Activated T-helper 1 cell treated with anti-CD3 and anti-CD28 coated beads, Interleukin-12 subunit alpha, Interleukin-12 subunit beta, Interleukin-2, Interleukin-4 antibody, amounts not matched to agents 30 ng/mL and 10 ng/mL and 1 ng/mL, durations not matched to agents 14 hours and 24 hours and 36 hours (primary cell): Measurements from ENCODE around the gene LIPN. TPM values are rescaled to one million over a fixed set of nuclear protein-coding genes. Genes with fewer than 3 reads are reported as not detected.
A peak's percentile ranks its signal among the peaks of the same experiment; 100 is the strongest.

Experiments
- DNase-seq: peaks from one replicate; pipeline ENCODE4 v3.0.0; 2021; ENCODE audit warnings: low spot score
- H3K27ac Mint-ChIP-seq: one replicate; pipeline ENCODE4 v1.8.0; 2021; ENCODE audit warnings: mild to moderate bottlenecking, mixed read lengths
- H3K27me3 Mint-ChIP-seq: one replicate; pipeline ENCODE4 v1.8.0; 2022; ENCODE audit warnings: mild to moderate bottlenecking, moderate library complexity, mixed read lengths; ENCODE audit not compliant: insufficient read depth
- H3K36me3 Mint-ChIP-seq: one replicate; pipeline ENCODE4 v1.8.0; 2021; ENCODE audit warnings: low read depth, mixed read lengths
- H3K4me1 Mint-ChIP-seq: one replicate; pipeline ENCODE4 v1.8.0; 2021; ENCODE audit warnings: low read depth, mixed read lengths
- H3K4me3 Mint-ChIP-seq: one replicate; pipeline ENCODE4 v1.8.0; 2021; ENCODE audit warnings: mild to moderate bottlenecking, moderate library complexity, mixed read lengths
- H3K9me3 Mint-ChIP-seq: one replicate; pipeline ENCODE4 v1.8.0; 2021; ENCODE audit warnings: mixed read lengths
- intact Hi-C: fragments of 100-400 bp; cut with micrococcal nuclease; formaldehyde crosslinking; loops from one replicate; pipeline ENCODE4 v1.15.1; 2024
- total RNA-seq: library from RNA; stranded (reverse); gene quantifications from 2 replicates; pipeline ENCODE4 v1.2.3, GENCODE V29; 2022

The LIPN gene
- total RNA-seq, 1 donor from 2014 or later, result not detected

- intact Hi-C loops, result loop anchor here (5.0 to 10.0 kb wide), 4 partner anchors 35 to 517 kb away; partner anchors contain the start of gene LIPK
- Mint-ChIP-seq H3K9me3 (no peaks in the 10 kb centered on the region), H3K36me3 (peaks cover 3% of the 10 kb centered on the region), H3K27ac (no peak overlapping the region), H3K27me3 (peaks cover 16% of the 10 kb centered on the region), H3K4me3 (no peak overlapping the region), H3K4me1 (peaks cover 25% of the 10 kb centered on the region)
- DNase-seq, result no peak
Observed at GRCh38 chr10:88791924-88792323, 32.1 kb downstream of the LIPN start.

- Mint-ChIP-seq H3K36me3 (peaks cover 3% of the 10 kb centered on the region), H3K27me3 (peaks cover 22% of the 10 kb centered on the region), H3K4me1 (peaks cover 25% of the 10 kb centered on the region), H3K27ac (peak overlapping the region; percentile 34), H3K9me3 (no peaks in the 10 kb centered on the region), H3K4me3 (no peak overlapping the region)
- intact Hi-C loops, result loop anchor here (1.0 to 10.0 kb wide), 5 partner anchors 35 to 518 kb away; partner anchors contain the start of gene LIPK
- DNase-seq, result no peak
Observed at GRCh38 chr10:88792661-88793060, 32.8 kb downstream of the LIPN start.

GRCh38 chr10:88793712-88794299, 34.0 kb downstream of the LIPN start:
- Mint-ChIP-seq H3K27me3 (peaks cover 24% of the 10 kb centered on the region), H3K36me3 (peaks cover 3% of the 10 kb centered on the region), H3K9me3 (no peaks in the 10 kb centered on the region), H3K4me1 (peaks cover 25% of the 10 kb centered on the region), H3K27ac (peak overlapping the region; percentile 36), H3K4me3 (peak overlapping the region; percentile 15)
- no peak for DNase-seq
- intact Hi-C loops, result loop anchor here (1.0 to 10.0 kb wide), 7 partner anchors 31 to 519 kb away; partner anchors contain the start of gene LIPK

GRCh38 chr10:88794731-88795130, 34.9 kb downstream of the LIPN start:
- Mint-ChIP-seq H3K27me3 (peaks cover 26% of the 10 kb centered on the region), H3K36me3 (peaks cover 3% of the 10 kb centered on the region), H3K4me1 (peaks cover 25% of the 10 kb centered on the region), H3K27ac (no peak overlapping the region), H3K4me3 (no peak overlapping the region), H3K9me3 (no peaks in the 10 kb centered on the region)
- DNase-seq, result no peak
- intact Hi-C loops, result loop anchor here (1.0 to 10.0 kb wide), 6 partner anchors 31 to 520 kb away; partner anchors contain the start of gene LIPK

- intact Hi-C loops, result no loop called here
- no peak overlapping the region for H3K27ac Mint-ChIP-seq
Observed at GRCh38 chr10:88800152-88801125, 40.6 kb downstream of the LIPN start.

GRCh38 chr10:88802523-88803285, 42.9 kb downstream of the LIPN start, which contains the start of gene LIPM:
TSS of gene LIPM (plus strand) at chr10:88802730. CDS start at chr10:88802897, 167 bp downstream.
- intact Hi-C loops, result no loop called here
- H3K4me1 Mint-ChIP-seq, result peaks cover 14% of the 10 kb centered on the region
- H3K4me3 Mint-ChIP-seq, result no peak within 1 kb of the TSS
- no peaks in the 10 kb centered on the region for H3K36me3 Mint-ChIP-seq
- H3K27ac Mint-ChIP-seq, result no peak within 1 kb of the TSS
- no peaks in the 10 kb centered on the region for H3K9me3 Mint-ChIP-seq
- no peak for DNase-seq
- peaks cover 34% of the 10 kb centered on the region for H3K27me3 Mint-ChIP-seq

More at GRCh38 chr10:88800152-88801125, 40.6 kb downstream of the LIPN start:
- Mint-ChIP-seq H3K9me3 (no peaks in the 10 kb centered on the region), H3K4me3 (peak overlapping the region; percentile 3), H3K27me3 (peaks cover 45% of the 10 kb centered on the region), H3K36me3 (no peaks in the 10 kb centered on the region), H3K4me1 (peaks cover 14% of the 10 kb centered on the region)
- DNase-seq, result no peak

GRCh38 chr10:88803641-88804040, 43.8 kb downstream of the LIPN start:
- H3K27ac Mint-ChIP-seq, result no peak overlapping the region
- peaks cover 14% of the 10 kb centered on the region for H3K4me1 Mint-ChIP-seq
- intact Hi-C loops, result no loop called here
- no peak overlapping the region for H3K4me3 Mint-ChIP-seq
- no peak for DNase-seq
- H3K9me3 Mint-ChIP-seq, result no peaks in the 10 kb centered on the region
- H3K36me3 Mint-ChIP-seq, result no peaks in the 10 kb centered on the region
- peaks cover 27% of the 10 kb centered on the region for H3K27me3 Mint-ChIP-seq

- H3K4me3 Mint-ChIP-seq, result no peak overlapping the region
- intact Hi-C loops, result no loop called here
Observed at GRCh38 chr10:88804083-88804812, 44.4 kb downstream of the LIPN start.

GRCh38 chr10:88805361-88805760, 45.5 kb downstream of the LIPN start:
- H3K36me3 Mint-ChIP-seq, result no peaks in the 10 kb centered on the region

More at GRCh38 chr10:88804083-88804812, 44.4 kb downstream of the LIPN start:
- H3K27me3 Mint-ChIP-seq, result peaks cover 25% of the 10 kb centered on the region
- no peak overlapping the region for H3K27ac Mint-ChIP-seq
- no peaks in the 10 kb centered on the region for H3K9me3 Mint-ChIP-seq
- no peaks in the 10 kb centered on the region for H3K36me3 Mint-ChIP-seq
- no peak for DNase-seq
- H3K4me1 Mint-ChIP-seq, result peaks cover 14% of the 10 kb centered on the region

GRCh38 chr10:88805924-88806323, 46.1 kb downstream of the LIPN start:
- DNase-seq, result no peak
- Mint-ChIP-seq H3K36me3 (no peaks in the 10 kb centered on the region), H3K27me3 (peaks cover 22% of the 10 kb centered on the region), H3K9me3 (no peaks in the 10 kb centered on the region), H3K4me3 (no peak overlapping the region), H3K4me1 (peaks cover 16% of the 10 kb centered on the region), H3K27ac (no peak overlapping the region)
- intact Hi-C loops, result no loop called here

More at GRCh38 chr10:88805361-88805760, 45.5 kb downstream of the LIPN start:
- H3K4me1 Mint-ChIP-seq, result peaks cover 16% of the 10 kb centered on the region
- intact Hi-C loops, result no loop called here
- H3K27ac Mint-ChIP-seq, result no peak overlapping the region
- H3K4me3 Mint-ChIP-seq, result no peak overlapping the region
- H3K27me3 Mint-ChIP-seq, result peaks cover 23% of the 10 kb centered on the region
- no peak for DNase-seq
- no peaks in the 10 kb centered on the region for H3K9me3 Mint-ChIP-seq

- intact Hi-C loops, result loop anchor here (1.0 kb wide), 3 partner anchors 81 to 244 kb away; no protein-coding TSS in a partner anchor
Observed at GRCh38 chr10:88809621-88810020, 49.8 kb downstream of the LIPN start.

More at GRCh38 chr10:88809621-88810020, 49.8 kb downstream of the LIPN start:
- DNase-seq, result no peak
- Mint-ChIP-seq H3K4me3 (no peak overlapping the region), H3K27ac (no peak overlapping the region), H3K4me1 (peaks cover 13% of the 10 kb centered on the region), H3K36me3 (no peaks in the 10 kb centered on the region), H3K27me3 (peaks cover 7% of the 10 kb centered on the region), H3K9me3 (no peaks in the 10 kb centered on the region)
